Activated effector memory CD4-positive, alpha-beta T cell treated with anti-CD3 and anti-CD28 coated beads, Interleukin-2, amount 50 U/mL, for 16 hours (primary cell): ENCODE measurements around the gene HSD17B7.
A peak's percentile ranks its signal among the peaks of the same experiment; 100 is the strongest.
"Not testable (repeated sequence)": the region's sequence is repeated elsewhere in the genome, so short reads cannot be mapped to it uniquely, and the experiment has no call there.

ENCODE experiments used
- DNase-seq: peaks from one replicate; pipeline ENCODE4 v3.0.0-alpha.2; 2020

The HSD17B7 gene, protein sequence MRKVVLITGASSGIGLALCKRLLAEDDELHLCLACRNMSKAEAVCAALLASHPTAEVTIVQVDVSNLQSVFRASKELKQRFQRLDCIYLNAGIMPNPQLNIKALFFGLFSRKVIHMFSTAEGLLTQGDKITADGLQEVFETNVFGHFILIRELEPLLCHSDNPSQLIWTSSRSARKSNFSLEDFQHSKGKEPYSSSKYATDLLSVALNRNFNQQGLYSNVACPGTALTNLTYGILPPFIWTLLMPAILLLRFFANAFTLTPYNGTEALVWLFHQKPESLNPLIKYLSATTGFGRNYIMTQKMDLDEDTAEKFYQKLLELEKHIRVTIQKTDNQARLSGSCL

DNA sequence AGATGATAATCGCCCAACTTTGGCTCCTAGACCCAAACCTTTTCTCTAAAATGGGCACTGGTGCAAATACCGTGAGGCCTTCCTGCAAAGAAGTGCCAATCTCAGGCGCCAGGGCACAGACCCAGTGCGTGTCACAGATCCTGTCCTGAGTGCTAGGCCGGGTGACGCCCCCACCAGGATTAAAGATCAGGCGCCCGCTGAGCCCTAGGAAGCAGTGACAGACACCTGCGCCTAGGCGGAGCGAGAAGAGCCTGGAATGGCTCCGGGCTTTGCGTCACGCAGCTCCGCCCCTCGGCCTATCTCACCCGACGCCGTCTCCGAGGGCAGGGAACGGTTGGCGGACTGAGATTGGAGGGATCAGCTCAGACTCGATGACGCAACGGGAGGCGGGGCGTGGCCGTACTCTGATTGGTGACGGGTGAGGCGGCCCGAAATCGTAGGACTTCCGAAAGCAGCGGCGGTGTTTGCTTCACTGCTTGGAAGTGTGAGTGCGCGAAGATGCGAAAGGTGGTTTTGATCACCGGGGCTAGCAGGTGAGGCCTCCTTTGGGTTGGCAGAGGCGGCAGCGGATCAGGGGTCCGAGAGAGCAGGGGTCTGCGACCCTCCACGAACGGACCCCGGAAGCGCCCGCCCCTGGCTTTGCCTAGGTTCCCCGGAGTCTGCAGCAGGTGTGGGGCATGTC is at the start of gene HSD17B7:
TSS of gene HSD17B7 (plus strand) at position 400 of the 682 bp plus-strand sequence. CDS start at position 499, 99 bp downstream.
- peak; percentile 92 for DNase-seq

DNA sequence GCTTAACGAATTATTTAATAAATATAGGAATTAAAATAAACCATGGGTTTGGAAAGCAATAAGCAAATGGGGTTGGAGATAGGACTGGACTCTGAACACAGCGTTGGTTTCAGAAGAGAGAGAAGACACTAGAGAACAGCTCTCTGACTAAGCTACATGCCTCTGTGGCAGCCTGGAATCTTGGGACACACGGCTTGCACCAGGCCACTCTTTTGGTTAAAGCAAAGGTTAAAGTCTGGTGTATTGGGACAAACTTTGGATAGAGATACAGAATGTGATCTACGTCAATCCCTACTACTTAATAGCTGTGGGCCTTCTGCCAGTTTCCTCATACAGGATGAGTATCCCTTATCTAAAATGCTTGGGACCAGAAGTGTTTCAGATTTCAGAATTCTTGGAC is 49.7 kb upstream of the HSD17B7 start:
- DNase-seq: no peak

DNA sequence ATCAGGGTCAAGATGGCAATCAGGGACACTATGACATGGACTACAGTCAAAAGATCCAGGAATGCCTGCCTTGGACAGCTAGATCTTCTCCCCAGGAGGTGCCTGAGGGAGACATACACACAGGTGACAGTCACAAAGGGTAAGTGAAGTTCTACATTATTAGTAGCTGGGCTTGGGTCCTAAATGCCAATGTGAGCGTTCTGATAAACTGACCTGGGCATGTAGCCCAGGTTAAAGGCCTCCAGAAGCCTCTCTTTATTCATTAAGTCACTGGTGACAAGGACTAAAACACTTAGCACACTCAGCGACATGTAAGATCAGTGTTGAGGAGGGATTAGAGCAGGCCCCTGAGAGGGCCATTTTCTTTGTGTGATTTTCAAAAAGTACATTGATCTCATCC is 48.9 kb upstream of the HSD17B7 start:
- no peak for DNase-seq

DNA sequence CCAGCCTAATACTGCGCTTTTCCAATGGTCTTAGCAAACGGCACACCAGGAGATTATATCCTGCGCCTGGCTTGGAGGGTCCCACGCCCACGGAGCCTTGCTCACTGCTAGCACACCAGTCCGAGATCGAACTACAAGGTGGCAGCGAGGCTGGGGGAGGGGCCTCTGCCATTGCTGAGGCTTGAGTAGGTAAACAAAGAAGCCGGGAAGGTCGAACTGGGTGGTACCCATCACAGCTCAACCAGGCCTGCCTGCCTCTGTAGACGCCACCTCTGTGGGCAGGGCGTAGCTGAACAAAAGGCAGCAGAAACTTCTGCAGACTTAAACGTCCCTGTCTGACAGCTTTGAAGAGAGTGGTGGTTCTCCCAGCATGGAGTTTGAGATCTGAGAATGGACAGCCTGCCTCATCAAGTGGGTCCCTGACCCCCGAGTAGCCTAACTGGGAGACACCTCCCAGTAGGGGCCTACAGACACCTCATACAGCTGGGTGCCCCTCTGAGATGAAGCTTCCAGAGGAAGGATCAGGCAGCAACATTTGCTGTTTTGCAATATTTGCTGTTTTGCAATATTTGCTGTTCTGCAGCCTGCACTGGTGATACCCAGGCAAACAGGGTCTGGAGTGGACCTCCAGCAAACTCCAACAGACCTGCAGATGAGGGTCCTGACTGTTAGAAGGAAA is 44.1 kb upstream of the HSD17B7 start:
- DNase-seq: not testable (repeated sequence)

DNA sequence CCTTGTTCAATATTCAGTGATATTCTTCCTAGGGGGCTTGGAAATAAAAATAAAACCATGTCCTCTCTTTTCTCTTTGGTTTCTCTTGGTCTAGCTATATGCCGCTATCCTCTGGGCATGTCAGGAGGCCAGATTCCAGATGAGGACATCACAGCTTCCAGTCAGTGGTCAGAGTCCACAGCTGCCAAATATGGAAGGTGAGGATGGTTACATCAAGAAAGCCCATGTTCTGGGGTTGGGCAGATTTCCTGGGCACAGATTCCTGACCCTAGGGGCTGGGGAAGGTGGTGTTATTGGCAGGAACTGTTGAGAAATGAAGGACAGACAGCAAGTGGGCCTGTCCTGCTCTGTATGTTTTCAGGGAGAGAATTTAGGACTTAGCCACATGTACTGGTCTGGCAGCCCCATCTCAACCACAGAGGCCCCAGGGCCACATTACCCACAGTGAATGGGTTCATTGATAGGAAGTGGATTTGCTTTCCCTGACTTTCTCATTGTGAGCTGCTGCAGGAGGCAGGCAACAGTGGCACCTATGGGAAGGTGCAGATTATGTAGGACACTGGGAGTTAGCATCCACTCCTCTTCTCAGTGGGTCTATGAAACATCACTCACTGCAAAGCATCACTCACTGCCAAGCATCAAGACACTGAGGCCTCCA is 37.4 kb upstream of the HSD17B7 start:
- no peak for DNase-seq

DNA sequence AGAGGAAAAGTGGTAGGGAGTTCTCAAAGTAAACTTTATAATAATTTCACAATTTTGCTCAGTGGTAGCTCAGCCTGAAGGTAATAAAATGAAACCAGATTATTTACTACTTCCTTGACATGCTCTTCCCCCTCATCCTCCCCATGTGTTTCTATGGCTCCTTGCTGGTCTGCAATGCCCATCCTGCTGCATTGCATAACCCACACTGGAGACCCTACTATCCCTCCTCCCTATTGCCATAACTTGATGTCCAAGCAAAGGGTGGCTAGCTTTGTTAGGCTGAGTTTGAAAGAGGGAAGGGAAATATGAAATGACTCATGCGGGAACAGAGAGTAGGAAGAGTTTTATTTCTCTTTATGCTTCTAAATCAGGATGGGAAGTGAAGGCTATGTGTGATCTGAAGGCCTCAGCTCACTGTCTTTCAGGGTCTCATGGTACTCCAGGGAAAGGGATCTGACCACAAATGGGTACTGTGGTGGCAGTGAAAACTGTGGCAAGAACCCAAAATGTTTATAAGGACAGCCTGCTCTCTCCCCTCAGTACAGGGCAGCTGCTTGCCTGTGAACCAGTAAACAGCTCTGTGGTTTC is 36.4 kb upstream of the HSD17B7 start:
- no peak for DNase-seq

DNA sequence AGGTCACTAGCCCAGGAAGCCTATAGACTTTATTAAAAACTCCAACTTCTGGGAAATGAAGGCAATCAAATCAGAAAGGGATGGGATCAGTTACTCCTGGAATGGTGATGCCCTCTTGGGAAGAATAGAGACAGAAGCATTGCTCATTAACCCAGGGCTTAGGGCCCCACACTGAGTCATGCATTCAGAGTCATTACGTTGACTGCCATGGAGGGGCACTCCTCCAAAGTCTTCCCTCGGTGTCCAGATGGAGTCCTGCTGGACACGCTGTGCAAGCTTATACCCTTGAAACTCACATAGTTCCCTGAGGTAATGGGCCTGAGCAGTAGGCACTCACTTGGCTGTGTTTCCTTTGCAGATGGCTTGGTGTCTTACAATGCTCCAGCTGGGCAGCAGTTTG is 35.2 kb upstream of the HSD17B7 start:
- DNase-seq: no peak

DNA sequence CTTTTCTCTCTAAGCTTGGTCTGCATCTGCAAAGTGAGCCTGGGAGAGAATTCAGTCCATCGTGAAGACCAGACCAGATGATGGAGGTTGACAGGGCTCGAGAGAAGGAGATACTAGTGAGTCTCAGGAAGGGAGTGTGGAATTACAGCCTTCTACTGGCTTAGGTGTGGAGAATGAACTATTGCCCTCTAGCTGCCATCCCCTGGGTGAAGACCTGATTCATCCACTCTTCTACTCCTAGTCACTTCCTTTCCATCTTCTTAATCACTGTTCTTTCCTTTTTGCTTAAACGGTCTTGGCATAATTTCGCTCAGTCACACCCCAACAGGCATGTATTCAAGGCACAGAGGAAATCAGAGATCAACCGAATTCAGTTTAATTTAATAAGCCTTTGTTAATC is 34.0 kb upstream of the HSD17B7 start:
- DNase-seq: no peak

DNA sequence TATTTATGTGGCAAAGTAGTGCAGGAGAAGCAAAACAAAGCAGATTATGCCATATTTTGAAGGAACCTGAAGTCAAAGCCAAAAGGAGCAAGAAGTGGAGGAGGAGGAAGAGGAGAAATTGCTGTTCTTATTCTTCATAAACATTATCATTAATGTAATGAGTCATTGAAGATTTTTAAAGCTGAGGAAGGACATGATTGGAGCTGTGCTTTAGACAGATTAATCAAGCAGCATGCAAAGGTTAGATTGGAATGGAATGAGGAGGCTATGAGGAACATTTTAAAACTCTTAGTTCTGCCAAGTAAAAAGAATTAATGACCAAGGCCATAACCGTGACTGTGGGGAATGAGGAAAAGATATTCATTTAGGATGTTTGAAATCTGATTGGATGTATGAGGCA is 33.0 kb upstream of the HSD17B7 start:
- DNase-seq: no peak

DNA sequence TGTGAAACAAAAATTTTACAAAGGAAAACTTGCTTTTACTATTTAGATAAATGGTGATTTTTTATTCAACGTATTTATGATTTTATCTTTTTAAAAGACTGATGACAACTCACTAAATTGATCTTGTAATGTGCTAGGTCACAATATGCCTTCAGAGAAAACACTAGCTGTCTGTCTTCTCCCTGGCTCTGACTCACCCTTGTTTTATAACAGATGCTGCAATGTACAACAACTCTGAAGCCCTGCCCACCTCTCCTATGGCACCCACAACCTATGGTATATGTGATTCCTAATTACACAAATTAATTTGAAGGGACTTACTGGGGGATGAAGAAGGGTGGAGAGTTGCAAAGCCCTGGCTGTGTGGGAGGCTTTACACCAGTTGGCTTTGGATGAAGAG is 24.7 kb upstream of the HSD17B7 start:
- no peak for DNase-seq

DNA sequence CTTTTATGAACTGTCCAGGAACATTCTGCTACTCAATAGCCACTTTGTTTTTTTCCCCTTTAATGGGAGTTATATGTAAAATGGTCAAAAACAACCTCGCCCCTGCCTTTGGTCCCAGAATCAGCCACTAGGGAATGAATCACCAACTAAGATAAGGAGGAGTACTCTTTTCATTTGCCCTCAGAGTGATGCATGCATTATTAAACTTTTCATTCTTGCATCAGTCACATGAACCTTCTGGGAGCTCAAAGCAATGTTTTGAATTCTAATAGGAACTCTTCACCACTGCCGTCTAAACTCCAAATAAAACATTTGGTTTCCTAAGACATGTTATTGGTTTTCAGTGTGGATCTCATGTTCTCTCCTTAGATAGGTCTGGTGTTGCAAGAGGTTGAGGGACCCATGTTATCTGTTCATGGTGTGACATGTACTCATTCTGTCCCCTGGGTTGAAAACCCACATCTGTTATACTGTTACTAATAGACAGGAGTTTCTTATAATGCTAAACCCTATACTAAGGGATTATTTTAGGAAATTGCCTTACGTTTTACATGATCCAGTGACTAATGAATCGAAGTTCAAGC is 17.8 kb upstream of the HSD17B7 start:
- DNase-seq: no peak

DNA sequence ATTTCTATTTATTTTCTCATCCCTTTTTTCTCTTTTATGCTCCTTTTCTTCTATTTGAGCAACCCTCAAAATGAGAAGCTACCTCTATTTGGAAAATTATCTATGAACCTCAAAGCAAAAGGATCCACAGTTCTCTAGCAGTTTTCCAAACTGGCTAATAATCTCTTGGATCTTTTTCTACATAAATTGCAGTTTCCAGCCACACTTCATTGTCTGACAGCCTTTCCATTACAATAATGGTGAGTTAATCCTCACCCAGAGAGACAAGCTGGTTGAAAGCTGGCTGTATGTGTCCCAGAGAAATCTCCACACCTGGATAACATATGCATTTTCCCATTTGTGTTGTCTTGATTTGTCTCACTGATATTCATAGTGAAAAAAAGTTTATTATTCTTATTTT is 16.5 kb upstream of the HSD17B7 start:
- DNase-seq: no peak

DNA sequence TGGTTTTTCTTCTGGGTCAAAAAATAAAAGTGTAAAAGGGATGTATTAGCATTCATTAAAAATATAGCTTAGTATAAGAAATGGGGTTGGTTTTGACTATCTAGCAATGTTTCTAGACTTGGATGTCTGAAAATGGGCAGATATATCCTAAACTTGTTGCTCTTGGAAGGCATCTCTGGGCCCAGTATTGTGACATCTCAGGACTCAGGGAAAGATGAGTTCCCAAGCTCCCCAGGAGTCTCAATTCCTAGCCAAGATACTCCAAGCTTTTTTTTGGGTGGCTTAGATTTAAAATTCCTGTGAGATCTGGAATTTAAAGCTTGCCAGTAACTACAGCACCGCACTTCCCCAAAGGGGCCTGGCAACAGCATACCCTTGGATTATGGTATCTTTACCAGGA is 11.5 kb upstream of the HSD17B7 start:
- no peak for DNase-seq

DNA sequence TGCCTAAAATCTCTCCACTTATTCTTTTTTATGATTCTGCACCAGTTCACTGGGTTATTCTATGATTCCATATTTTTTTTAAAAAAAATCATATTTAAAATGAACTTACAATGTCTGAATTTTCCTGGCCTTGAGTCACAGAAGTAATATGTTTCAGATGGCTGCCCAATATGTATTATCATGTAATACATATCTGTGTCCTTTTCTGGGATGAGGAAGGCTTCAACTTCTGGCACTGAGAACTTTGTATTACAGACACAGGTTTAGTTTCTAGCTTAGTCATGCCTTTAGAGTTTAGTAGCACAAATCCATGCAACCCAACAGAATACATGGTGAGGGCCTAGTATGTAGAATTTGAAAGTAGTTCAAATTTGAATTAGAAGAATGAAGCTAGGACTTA is 7.8 kb upstream of the HSD17B7 start:
- no peak for DNase-seq

DNA sequence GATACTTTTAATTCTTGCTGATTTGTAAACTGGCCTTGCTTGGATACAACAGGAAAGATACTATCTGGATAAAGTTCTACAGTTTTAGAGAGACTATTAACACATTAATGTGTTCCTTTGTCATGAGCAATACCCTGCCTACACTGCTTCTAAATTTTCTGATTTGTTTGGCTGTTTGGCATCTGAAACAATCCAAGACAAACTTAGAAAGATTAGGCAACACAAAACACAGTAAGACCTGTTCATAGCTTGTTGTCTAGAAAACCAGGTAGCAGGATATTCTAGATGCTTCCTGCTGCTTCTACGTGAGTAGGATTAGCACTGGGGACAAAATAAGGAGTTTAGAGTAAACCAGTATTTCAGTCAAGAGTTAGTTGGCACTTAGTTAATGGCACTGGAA is 5.6 kb upstream of the HSD17B7 start:
- not testable (repeated sequence) for DNase-seq

DNA sequence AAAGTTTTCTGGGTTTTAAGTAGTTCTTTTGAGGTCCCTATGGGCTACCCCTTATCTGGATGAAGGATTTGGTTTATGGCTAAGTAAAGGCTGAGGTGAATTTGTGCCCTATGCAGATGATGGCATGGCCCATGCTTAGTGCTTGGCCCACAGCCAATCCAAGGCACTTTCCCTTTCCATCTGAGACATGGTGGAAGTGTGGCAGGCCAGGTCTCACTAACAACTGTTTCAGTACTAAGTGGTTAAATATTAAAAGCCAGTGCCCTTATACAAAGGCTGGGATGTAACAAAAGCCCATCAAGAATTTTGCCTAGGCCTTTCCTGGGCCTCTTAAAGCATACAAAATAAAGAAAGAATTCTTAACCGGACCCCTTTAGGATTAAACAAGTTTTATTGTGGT is 1.7 kb upstream of the HSD17B7 start:
- DNase-seq: not testable (repeated sequence)

DNA sequence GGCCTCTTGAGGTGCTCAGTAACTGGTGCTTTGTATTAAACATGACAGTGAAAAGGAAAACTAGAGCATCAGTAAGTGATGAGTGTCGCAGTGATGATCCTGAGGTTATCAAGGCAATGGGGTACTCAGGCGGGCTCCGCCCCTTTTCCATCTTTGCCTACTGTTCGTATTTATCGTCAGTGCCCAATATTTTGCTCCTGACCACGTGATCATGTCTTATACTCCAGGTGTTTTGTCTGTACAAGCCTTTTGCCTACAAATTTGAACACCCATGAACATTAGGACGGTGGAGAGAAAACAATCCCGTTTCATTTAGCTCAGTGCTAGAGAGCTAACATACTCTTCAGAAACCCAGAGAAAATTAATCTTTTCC is 469 bp downstream of the HSD17B7 start:
- DNase-seq: not testable (repeated sequence)

DNA sequence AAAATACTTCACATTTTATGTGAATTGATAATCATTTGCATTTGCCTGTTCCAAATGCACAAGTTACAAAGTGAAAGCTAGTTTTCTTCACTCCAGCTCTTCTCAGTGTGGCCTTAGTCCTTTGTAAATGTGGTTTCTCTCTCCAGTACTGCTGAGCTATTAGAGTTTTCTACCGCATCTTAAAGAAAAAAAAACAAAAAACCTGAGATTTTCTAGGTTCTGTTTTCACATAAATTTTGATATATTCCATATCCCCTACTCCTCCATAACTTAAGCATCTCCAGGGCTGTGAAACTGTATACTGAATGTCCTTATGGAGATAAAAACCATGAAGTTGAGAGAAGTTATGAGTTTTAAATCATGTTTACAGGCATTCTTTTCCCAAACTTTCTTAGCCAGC is 3.8 kb downstream of the HSD17B7 start:
- not testable (repeated sequence) for DNase-seq

DNA sequence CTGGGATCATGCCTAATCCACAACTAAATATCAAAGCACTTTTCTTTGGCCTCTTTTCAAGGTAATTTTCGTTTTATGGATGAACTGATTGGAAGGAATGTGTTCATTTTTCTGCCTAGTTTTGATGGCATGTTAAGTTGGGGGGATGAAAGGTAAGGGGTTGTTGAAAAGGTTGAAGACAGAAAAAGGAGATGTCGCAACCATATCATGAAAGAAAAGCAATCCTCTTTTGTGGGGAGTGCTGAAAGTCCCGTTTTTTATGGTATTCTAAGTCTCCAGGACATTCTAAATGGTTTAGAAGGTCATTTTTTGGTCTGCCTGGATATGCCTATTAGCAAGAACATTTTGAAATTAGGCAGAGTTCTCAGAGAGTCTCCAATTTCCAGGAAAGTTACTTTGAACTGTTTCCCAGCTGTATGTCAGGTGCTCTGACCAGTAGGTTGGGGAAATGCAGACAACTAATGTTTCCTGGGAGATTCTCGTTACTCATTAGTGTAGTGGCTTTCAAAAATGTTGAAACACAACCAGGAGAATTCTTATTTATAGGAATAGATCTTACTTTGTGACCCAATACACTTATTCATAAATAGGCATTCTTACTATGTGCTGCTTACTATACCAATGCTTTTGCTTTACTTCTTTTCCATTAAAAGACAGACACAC is 6.2 kb downstream of the HSD17B7 start:
- not testable (repeated sequence) for DNase-seq

DNA sequence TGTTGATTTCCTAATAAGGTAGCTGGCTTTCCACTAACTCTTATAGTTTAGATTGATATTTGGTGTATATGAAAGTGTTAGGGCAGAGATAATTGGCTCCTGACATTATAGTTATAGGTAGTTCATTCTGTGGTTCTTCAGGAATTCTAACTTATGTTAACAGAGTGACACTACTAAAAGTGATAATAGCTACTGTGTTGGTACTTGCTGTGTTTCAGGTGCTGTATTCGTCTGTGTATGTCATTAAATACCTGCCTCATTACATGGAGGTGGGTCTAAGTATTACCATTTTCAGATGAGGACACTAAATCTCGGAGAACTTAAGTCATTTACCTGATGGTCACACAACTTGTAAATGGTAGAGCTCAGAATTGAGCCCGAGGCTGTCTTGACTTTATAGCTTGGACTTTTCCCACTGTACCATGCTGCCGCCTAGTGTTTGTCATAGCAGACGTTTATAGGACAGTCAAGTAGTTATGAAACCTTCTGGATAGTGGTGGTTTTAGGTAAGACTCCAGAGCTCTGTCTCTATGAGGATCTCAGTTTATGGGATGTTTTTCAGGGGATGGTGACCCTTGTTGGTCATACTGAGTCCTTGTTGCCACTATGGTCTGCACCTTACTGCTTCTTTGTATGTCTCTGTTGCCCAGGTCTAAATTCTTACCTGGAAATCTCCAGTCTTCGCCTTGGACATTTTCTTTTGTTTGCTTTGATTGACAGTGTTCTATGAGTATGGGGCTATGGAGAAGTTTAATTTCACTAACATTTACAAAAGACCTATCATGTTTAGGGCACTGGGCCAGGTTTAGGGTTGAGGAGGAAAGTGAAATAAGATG is 9.7 kb downstream of the HSD17B7 start:
- DNase-seq: not testable (repeated sequence)

DNA sequence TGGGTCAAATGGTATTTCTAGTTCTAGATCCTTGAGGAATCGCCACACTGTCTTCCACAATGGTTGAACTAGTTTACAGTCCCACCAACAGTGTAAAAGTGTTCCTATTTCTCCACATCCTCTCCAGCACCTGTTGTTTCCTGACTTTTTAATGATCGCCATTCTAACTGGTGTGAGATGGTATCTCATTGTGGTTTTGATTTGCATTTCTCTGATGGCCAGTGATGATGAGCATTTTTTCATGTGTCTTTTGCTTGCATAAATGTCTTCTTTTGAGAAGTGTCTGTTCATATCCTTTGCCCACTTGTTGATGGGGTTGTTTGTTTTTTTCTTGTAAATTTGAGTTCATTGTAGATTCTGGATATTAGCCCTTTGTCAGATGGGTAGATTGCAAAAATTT is 17.0 kb downstream of the HSD17B7 start:
- not testable (repeated sequence) for DNase-seq
